ENCODE measurements around the gene WDR3.

WDR3 gene

DNA sequence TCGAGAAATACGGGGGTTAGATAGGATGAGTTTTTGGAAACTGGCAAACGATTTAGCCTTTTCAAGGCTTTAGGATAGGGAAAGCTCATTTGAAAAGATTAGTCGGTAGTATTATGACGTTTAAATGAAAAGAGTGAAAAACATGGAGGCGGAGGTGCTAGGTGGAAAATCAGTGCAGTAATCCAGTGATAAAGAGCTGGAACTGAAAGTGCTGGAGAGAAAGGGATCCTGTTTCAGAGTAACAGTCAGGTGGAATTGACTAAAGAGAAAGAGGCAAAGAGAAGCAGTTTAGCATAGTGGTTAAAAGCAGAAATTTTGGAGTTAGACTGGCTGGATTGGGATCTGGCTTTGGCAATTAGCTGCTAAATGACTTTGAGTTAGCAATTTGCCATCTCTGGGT is 945 bp downstream of the WDR3 start:
- TF ChIP-seq EZH2phosphoT487 (IDR thresholded peaks at IDR 0.05; ENCODE audit: borderline replicate concordance), result no peak
- TF ChIP-seq, protein P1, sequence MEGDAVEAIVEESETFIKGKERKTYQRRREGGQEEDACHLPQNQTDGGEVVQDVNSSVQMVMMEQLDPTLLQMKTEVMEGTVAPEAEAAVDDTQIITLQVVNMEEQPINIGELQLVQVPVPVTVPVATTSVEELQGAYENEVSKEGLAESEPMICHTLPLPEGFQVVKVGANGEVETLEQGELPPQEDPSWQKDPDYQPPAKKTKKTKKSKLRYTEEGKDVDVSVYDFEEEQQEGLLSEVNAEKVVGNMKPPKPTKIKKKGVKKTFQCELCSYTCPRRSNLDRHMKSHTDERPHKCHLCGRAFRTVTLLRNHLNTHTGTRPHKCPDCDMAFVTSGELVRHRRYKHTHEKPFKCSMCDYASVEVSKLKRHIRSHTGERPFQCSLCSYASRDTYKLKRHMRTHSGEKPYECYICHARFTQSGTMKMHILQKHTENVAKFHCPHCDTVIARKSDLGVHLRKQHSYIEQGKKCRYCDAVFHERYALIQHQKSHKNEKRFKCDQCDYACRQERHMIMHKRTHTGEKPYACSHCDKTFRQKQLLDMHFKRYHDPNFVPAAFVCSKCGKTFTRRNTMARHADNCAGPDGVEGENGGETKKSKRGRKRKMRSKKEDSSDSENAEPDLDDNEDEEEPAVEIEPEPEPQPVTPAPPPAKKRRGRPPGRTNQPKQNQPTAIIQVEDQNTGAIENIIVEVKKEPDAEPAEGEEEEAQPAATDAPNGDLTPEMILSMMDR (conservative IDR thresholded peaks at IDR 0.05; ENCODE audit: low read length), result no peak
- Histone ChIP-seq H3K36me3 (ENCODE audit: insufficient read depth, low read length) (no peaks in the 10 kb centered on the region; the same call in 1 of the 2 replicates), H2AFZ (ENCODE audit: low read length) (no peak overlapping the region), H3K9ac (ENCODE audit: low read depth, low read length, poor library complexity, severe bottlenecking) (peak overlapping the region; percentile 76), H3K9me3 (ENCODE audit: insufficient read depth, low read depth, low read length) (no peaks in the 10 kb centered on the region), H3K4me3 (ENCODE audit: low read length, poor library complexity, severe bottlenecking) (peak overlapping the region; percentile 89), H3K9me2 (replicated peaks; ENCODE audit: low read depth, low read length) (no peaks in the 10 kb centered on the region), H3K4me2 (ENCODE audit: low read depth, low read length, poor library complexity, severe bottlenecking) (peak overlapping the region; percentile 76), H3K27me3 (ENCODE audit: insufficient read depth, low read length, poor library complexity, severe bottlenecking) (no peaks in the 10 kb centered on the region), H4K20me1 (ENCODE audit: insufficient read depth, low read length, poor library complexity, severe bottlenecking) (peaks cover 23% of the 10 kb centered on the region), H3F3A (ENCODE audit: low read depth) (no peaks in the 10 kb centered on the region), H3K79me2 (ENCODE audit: insufficient read depth, low read length) (peaks cover 72% of the 10 kb centered on the region), H3K4me1 (ENCODE audit: insufficient read depth, low read length, poor library complexity, severe bottlenecking) (peaks cover 62% of the 10 kb centered on the region)

- Histone ChIP-seq H2AFZ (ENCODE audit: low read length) (no peak overlapping the region), H4K20me1 (ENCODE audit: insufficient read depth, low read length, poor library complexity, severe bottlenecking) (peaks cover 26% of the 10 kb centered on the region), H3K9me3 (ENCODE audit: insufficient read depth, low read depth, low read length) (no peaks in the 10 kb centered on the region), H3K4me1 (ENCODE audit: insufficient read depth, low read length, poor library complexity, severe bottlenecking) (peaks cover 41% of the 10 kb centered on the region), H3K9ac (ENCODE audit: low read depth, low read length, poor library complexity, severe bottlenecking) (no peak overlapping the region), H3K4me3 (ENCODE audit: low read length, poor library complexity, severe bottlenecking) (peak overlapping the region; percentile 89), H3K79me2 (ENCODE audit: insufficient read depth, low read length) (peaks cover 54% of the 10 kb centered on the region), H3K27me3 (ENCODE audit: insufficient read depth, low read length, poor library complexity, severe bottlenecking) (no peaks in the 10 kb centered on the region), H3K36me3 (ENCODE audit: insufficient read depth, low read length) (peaks cover 12% of the 10 kb centered on the region; the same call in 1 of the 2 replicates), H3K4me2 (ENCODE audit: low read depth, low read length, poor library complexity, severe bottlenecking) (peak overlapping the region; percentile 76), H3F3A (ENCODE audit: low read depth) (no peaks in the 10 kb centered on the region), H3K9me2 (replicated peaks; ENCODE audit: low read depth, low read length) (no peaks in the 10 kb centered on the region)
- TF ChIP-seq, protein P1 (conservative IDR thresholded peaks at IDR 0.05; ENCODE audit: low read length), result no peak
- TF ChIP-seq EZH2phosphoT487 (IDR thresholded peaks at IDR 0.05; ENCODE audit: borderline replicate concordance), result no peak
These were observed 3.0 kb downstream of the WDR3 start for GRCh38 chr1:117932576-117932975.

DNA sequence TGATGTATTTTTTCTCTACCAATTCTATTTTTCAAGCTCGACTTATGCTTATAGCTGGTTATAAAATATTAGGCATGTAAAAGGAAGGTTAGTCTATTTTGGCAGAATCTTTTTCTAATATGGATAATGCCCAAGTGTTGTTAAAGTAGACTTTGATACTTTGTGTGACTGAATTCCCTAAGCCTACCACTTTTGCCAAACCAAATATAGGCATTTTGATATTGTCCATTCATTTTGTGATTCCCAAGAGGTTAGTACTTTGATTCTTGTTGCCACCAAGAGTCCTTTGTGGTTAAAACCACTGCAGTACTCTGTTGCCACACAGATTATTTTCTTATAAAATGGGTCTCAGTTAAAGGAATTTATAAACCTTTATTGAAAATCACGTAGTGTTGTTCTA is 4.2 kb downstream of the WDR3 start:
- Histone ChIP-seq H3K36me3 (ENCODE audit: insufficient read depth, low read length) (peaks cover 22% of the 10 kb centered on the region; the same call in 1 of the 2 replicates), H3K27me3 (ENCODE audit: insufficient read depth, low read length, poor library complexity, severe bottlenecking) (no peaks in the 10 kb centered on the region), H3K4me3 (ENCODE audit: low read length, poor library complexity, severe bottlenecking) (no peak overlapping the region), H3K9me3 (ENCODE audit: insufficient read depth, low read depth, low read length) (no peaks in the 10 kb centered on the region), H3K9me2 (replicated peaks; ENCODE audit: low read depth, low read length) (no peaks in the 10 kb centered on the region), H3K9ac (ENCODE audit: low read depth, low read length, poor library complexity, severe bottlenecking) (no peak overlapping the region), H3K4me2 (ENCODE audit: low read depth, low read length, poor library complexity, severe bottlenecking) (peak overlapping the region; percentile 25), H2AFZ (ENCODE audit: low read length) (no peak overlapping the region), H4K20me1 (ENCODE audit: insufficient read depth, low read length, poor library complexity, severe bottlenecking) (peaks cover 14% of the 10 kb centered on the region), H3F3A (ENCODE audit: low read depth) (no peaks in the 10 kb centered on the region), H3K79me2 (ENCODE audit: insufficient read depth, low read length) (peaks cover 42% of the 10 kb centered on the region), H3K4me1 (ENCODE audit: insufficient read depth, low read length, poor library complexity, severe bottlenecking) (peaks cover 31% of the 10 kb centered on the region)
- TF ChIP-seq EZH2phosphoT487 (IDR thresholded peaks at IDR 0.05; ENCODE audit: borderline replicate concordance), result no peak
- TF ChIP-seq, protein P1 (conservative IDR thresholded peaks at IDR 0.05; ENCODE audit: low read length), result no peak
